ENCODE measurements around the gene KCNC2.
"Not testable (repeated sequence)": the region's sequence is repeated elsewhere in the genome, so short reads cannot be mapped to it uniquely, and the experiment has no call there.

GRCh38 chr12:75185881-75186280 lies 23.8 kb downstream of the KCNC2 start:
- not testable (repeated sequence) for TF ChIP-seq CTCF (conservative IDR thresholded peaks at IDR 0.05; ENCODE audit: low read depth, low read length); EZH2 (IDR thresholded peaks at IDR 0.05; ENCODE audit: borderline replicate concordance, low read depth, low read length, poor library complexity, severe bottlenecking)

Data from A673 (cell line).